Measurements from ENCODE around the gene KCNQ1. TPM values are rescaled to one million over a fixed set of nuclear protein-coding genes. Genes with fewer than 3 reads are reported as not detected.

The KCNQ1 gene
- total RNA-seq, 4 donors from 2014 or later = 3.2 to 12.7 (median 5.5) TPM

GRCh38 chr11:2531987-2532703 is 87.3 kb downstream of the KCNQ1 start:
- no peak for TF ChIP-seq CTCF (IDR thresholded peaks at IDR 0.05; ENCODE audit: low read depth)

GRCh38 chr11:2532704-2533586 is 88.1 kb downstream of the KCNQ1 start:
- TF ChIP-seq CTCF (IDR thresholded peaks at IDR 0.05; ENCODE audit: low read depth) = no peak

- no peak for TF ChIP-seq CTCF (IDR thresholded peaks at IDR 0.05; ENCODE audit: low read depth)
These were observed 88.9 kb downstream of the KCNQ1 start for GRCh38 chr11:2533587-2534133.

GRCh38 chr11:2534134-2534956 is 89.5 kb downstream of the KCNQ1 start:
- TF ChIP-seq CTCF (IDR thresholded peaks at IDR 0.05; ENCODE audit: low read depth) = no peak

GRCh38 chr11:2534957-2535672 is 90.3 kb downstream of the KCNQ1 start:
- no peak for TF ChIP-seq CTCF (IDR thresholded peaks at IDR 0.05; ENCODE audit: low read depth)

- no peak for TF ChIP-seq CTCF (IDR thresholded peaks at IDR 0.05; ENCODE audit: low read depth)
These were observed 91.0 kb downstream of the KCNQ1 start for GRCh38 chr11:2535673-2536439.
